SHP77 treated with DMSO at 0.1 percent for 48 hours (cell line): ENCODE measurements around the gene SVOP.

Source experiments
- DNase-seq: peaks from one replicate; lab custom pipeline; 2025; lab: John Stamatoyannopoulos, UW

SVOP gene

GRCh38 chr12:108935159-108935763 lies 85.6 kb downstream of the SVOP start:
- no peak for DNase-seq

- DNase-seq: no peak
These were observed 86.9 kb downstream of the SVOP start for GRCh38 chr12:108933949-108934348.

GRCh38 chr12:108930756-108931155 lies 90.1 kb downstream of the SVOP start:
- DNase-seq: no peak

- no peak for DNase-seq
These were observed 90.7 kb downstream of the SVOP start for GRCh38 chr12:108930155-108930554.

GRCh38 chr12:108928695-108929094 lies 92.2 kb downstream of the SVOP start:
- no peak for DNase-seq

- DNase-seq: no peak
These were observed 98.0 kb downstream of the SVOP start for GRCh38 chr12:108922918-108923317.

GRCh38 chr12:108921946-108922345 lies 98.9 kb downstream of the SVOP start:
- no peak for DNase-seq

- DNase-seq: no peak
These were observed 101.8 kb downstream of the SVOP start for GRCh38 chr12:108918960-108919642.

- no peak for DNase-seq
These were observed 102.7 kb downstream of the SVOP start for GRCh38 chr12:108918206-108918605.

- no peak for DNase-seq
These were observed 104.5 kb downstream of the SVOP start for GRCh38 chr12:108916336-108916735.

GRCh38 chr12:108915632-108916133 lies 105.2 kb downstream of the SVOP start:
- DNase-seq: no peak

- no peak for DNase-seq
These were observed 106.7 kb downstream of the SVOP start for GRCh38 chr12:108914121-108914531.

- no peak for DNase-seq
These were observed 108.5 kb downstream of the SVOP start for GRCh38 chr12:108912361-108912760.

- no peak for DNase-seq
These were observed 109.0 kb downstream of the SVOP start for GRCh38 chr12:108911915-108912314.

GRCh38 chr12:108910336-108910735 lies 110.5 kb downstream of the SVOP start:
- no peak for DNase-seq

GRCh38 chr12:108907839-108908351 lies 113.0 kb downstream of the SVOP start:
- DNase-seq: no peak

- no peak for DNase-seq
These were observed 113.9 kb downstream of the SVOP start for GRCh38 chr12:108906971-108907370.

- DNase-seq: no peak
These were observed 115.1 kb downstream of the SVOP start for GRCh38 chr12:108905725-108906124.

GRCh38 chr12:108899145-108899544 lies 121.7 kb downstream of the SVOP start:
- DNase-seq: no peak

GRCh38 chr12:108896817-108897216 lies 124.1 kb downstream of the SVOP start:
- DNase-seq: no peak

- no peak for DNase-seq
These were observed 124.5 kb downstream of the SVOP start for GRCh38 chr12:108896336-108896735.

- no peak for DNase-seq
These were observed 125.6 kb downstream of the SVOP start for GRCh38 chr12:108895220-108895802.

- no peak for DNase-seq
These were observed 130.7 kb downstream of the SVOP start for GRCh38 chr12:108890208-108890607.
